Adrenal gland (tissue), 5 donors: ENCODE data around the gene FCAMR.

Experiments used
- POLR2A ChIP-seq, 2 donors: fragments of 450-650 bp; IDR thresholded peaks; one replicate each; pipeline ENCODE4 v1.6.1; 2017; ENCODE audit warnings: antibody characterized with exemption in 2 of 2, mild to moderate bottlenecking in 2 of 2, moderate library complexity in 1 of 2
- TF ChIP-seq, protein P1 (sequence below), 6 experiments: fragments of 450-650 bp in 4 of 6; fragments of 200-600 bp in 2 of 6; sonication (generic) in 1 of 6; IDR thresholded peaks; 1 replicate in 5 of 6; 2 replicates in 1 of 6; pipeline versions ENCODE4 v1.5.1 to v1.8.0; 2016 to 2021; ENCODE audit warnings: antibody characterized with exemption in 6 of 6, mild to moderate bottlenecking in 2 of 6, moderate library complexity in 1 of 6
- donor health status: DM: no; HTN: no; CAD: no.

DNA sequence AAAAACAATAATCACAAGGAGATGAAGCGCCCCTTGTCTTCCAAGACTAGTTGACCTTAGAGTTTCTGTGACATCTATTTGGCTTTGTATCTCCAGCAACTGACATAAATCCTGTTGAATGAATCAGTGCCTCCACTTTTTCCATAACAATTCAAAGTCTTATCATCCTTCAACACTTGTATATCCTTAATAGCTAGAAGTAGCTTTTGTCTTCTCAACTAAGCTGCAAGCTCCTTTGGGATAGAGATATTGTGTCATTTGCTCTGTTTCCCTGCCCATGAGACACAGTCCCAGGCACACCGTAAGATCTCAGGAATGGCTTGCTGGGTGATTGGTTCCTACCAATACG, 29.7 kb downstream of the FCAMR start:
- TF ChIP-seq, protein P1, sequence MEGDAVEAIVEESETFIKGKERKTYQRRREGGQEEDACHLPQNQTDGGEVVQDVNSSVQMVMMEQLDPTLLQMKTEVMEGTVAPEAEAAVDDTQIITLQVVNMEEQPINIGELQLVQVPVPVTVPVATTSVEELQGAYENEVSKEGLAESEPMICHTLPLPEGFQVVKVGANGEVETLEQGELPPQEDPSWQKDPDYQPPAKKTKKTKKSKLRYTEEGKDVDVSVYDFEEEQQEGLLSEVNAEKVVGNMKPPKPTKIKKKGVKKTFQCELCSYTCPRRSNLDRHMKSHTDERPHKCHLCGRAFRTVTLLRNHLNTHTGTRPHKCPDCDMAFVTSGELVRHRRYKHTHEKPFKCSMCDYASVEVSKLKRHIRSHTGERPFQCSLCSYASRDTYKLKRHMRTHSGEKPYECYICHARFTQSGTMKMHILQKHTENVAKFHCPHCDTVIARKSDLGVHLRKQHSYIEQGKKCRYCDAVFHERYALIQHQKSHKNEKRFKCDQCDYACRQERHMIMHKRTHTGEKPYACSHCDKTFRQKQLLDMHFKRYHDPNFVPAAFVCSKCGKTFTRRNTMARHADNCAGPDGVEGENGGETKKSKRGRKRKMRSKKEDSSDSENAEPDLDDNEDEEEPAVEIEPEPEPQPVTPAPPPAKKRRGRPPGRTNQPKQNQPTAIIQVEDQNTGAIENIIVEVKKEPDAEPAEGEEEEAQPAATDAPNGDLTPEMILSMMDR (IDR thresholded peaks at IDR 0.05): no peak
- TF ChIP-seq POLR2A (IDR thresholded peaks at IDR 0.05): no peak
